GM13977 (cell line): ENCODE results near the gene PDCD5.

Source experiments
- DNase-seq: peaks from one replicate; pipeline ENCODE4 v3.0.0; 2012; ENCODE audit warnings: low spot score
- in situ Hi-C: fragments of 300-500 bp; cut with MboI; formaldehyde crosslinking; loops from one replicate; pipeline ENCODE4 v1.12.0; 2022; ENCODE audit warnings: low sequenced_read_pairs, low pct_unique_long_range_greater_than_20kb, mixed read lengths, inconsistent platforms; ENCODE audit not compliant: unreplicated experiment
- TF ChIP-seq, protein P1 (sequence below): IDR thresholded peaks from 2 replicates; pipeline ENCODE4 v1.5.1; 2012; ENCODE audit warnings: mild to moderate bottlenecking, control low read depth; ENCODE audit not compliant: insufficient read depth; ENCODE audit errors: extremely low read depth, missing control alignments

The PDCD5 gene

DNA sequence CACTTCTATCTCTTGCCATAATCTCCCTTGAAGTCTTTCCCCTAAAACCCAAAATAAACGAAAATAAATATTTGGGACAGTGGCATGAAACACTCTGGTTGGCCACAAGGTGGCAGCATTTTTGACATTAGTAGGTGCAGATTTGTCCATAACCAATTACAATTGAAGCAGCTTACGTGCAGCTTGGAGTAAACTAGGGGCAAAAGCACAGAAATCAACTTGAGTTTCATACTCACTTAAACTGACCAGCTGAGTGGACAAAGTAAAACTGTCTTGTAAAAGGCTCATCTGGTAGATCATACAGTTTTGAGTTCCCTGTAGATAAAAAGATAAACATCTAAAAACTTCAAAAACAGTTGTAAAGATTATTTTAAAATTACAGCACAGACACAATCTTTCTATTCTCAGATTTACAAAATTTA, 18.8 kb downstream of the PDCD5 start:
- in situ Hi-C loops, result no loop called here
- peak; percentile 67 for DNase-seq
- TF ChIP-seq, protein P1, sequence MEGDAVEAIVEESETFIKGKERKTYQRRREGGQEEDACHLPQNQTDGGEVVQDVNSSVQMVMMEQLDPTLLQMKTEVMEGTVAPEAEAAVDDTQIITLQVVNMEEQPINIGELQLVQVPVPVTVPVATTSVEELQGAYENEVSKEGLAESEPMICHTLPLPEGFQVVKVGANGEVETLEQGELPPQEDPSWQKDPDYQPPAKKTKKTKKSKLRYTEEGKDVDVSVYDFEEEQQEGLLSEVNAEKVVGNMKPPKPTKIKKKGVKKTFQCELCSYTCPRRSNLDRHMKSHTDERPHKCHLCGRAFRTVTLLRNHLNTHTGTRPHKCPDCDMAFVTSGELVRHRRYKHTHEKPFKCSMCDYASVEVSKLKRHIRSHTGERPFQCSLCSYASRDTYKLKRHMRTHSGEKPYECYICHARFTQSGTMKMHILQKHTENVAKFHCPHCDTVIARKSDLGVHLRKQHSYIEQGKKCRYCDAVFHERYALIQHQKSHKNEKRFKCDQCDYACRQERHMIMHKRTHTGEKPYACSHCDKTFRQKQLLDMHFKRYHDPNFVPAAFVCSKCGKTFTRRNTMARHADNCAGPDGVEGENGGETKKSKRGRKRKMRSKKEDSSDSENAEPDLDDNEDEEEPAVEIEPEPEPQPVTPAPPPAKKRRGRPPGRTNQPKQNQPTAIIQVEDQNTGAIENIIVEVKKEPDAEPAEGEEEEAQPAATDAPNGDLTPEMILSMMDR, result peak; percentile 75

DNA sequence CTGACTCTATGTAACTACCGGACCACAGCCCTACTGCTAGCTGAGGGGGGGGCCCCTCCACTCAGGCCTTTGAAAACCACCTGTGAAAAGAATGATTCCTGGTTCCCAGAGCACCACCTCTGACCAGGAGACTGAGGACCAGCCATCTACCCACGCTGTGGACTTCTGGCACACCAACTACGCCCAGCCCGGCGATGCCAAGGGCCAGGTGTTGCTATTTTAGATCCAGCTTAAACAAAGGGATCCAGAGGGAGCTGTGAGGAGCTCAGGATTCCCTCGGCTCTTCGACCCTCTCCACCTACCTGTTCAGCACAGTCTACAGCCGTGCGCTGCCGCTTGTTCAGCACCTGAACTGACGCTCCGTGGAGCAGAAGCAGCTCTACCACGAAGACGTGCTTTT, 23.0 kb downstream of the PDCD5 start:
- in situ Hi-C loops, result no loop called here
- DNase-seq, result no peak
- TF ChIP-seq, protein P1, result no peak

DNA sequence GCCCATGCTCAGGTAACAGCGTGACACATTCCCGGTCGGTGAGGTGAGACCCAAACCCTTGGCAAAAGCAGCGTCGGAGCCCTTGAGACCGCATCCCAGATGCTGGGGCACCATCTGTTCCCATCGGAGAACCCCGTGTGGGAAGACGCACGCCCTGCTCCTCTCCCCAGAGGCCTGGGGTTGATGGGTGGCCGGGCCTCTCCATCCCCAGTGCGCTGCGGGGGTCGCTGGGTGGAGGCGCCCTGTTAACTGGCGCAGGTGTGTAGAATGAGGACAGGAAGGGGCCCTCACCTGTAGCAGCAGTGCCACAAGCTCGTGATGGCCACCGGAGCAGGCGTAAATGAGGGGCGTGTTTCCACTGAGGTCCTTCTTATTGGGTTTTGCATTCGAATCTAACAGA, 24.6 kb downstream of the PDCD5 start:
- DNase-seq, result no peak
- TF ChIP-seq, protein P1, result no peak
- in situ Hi-C loops, result no loop called here

DNA sequence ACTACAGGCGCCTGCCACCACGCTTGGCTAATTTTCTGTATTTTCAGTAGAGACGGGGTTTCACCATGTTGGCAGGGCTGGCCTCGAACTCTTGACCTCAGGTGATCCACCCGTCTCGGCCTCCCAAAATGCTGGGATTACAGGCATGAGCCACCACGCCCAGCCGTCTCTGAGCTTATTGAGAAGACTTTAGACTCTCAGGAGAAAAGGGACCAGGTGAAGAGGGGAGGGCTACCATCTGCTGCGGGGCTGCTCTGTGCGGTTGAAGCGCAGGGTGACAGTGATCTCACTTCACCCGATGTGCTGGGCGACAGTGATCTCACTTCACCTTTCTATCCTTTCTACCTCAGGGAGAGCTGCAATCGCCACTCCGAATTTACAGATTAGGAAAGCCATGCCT, 25.3 kb downstream of the PDCD5 start:
- DNase-seq, result no peak
- TF ChIP-seq, protein P1, result no peak
- in situ Hi-C loops, result no loop called here

DNA sequence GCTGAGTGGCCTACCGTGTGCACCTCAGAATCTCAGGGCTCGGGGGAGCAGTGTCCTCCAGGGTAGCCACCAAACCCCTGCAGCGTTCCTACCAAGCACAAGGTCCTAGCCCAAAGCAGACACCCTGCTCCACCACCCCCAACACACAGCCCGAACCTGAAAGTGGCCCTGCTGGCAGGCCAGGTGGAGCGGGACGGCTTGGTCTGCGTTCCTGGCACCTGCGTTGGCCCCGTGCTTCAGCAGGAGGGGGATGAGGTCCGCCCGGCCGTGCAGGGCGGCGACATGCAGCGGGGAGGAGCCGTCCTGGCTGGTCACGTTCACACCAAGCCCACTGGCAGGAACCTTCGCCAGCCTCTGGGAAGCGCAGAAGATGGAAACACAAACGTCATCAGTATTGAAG, 26.5 kb downstream of the PDCD5 start:
- in situ Hi-C loops, result no loop called here
- TF ChIP-seq, protein P1, result no peak
- no peak for DNase-seq

DNA sequence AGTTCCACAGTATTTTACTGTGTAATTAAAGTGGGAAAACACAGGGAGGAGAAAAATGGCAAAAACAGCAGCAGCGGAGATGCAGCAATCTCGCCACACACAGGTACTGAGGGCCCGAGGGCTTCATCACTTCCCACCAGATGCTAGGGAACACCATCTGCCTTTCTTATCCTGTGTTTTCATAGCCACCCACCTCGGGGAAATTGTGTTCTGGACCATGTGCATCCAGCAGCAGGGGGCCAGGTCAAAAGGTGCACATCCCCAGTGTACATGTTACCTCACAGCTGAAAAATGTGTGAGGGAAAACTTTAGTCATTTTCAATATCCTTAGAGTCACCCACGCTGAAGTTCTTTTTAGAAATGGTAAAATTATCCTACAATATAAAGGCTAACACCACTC, 30.2 kb downstream of the PDCD5 start:
- DNase-seq, result no peak
- in situ Hi-C loops, result no loop called here
- TF ChIP-seq, protein P1, result no peak

DNA sequence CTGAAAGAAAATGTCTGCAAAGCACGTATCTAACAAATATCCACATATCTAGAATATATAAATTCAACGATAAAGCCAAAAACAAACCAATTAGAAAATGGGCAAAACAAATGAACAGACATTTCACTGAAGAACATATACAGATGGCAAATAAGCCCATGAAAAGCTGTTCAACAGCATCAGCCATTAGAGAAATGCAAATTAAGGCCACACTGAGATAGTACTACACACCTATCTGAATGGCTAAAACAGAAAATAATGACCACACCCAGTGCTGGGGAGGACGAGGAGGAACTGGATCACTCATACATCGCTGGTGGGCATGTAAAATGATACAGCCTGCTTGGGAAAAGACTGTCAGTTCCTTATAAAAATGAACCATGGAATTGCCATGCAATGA, 32.0 kb downstream of the PDCD5 start:
- TF ChIP-seq, protein P1, result no peak
- in situ Hi-C loops, result no loop called here
- DNase-seq, result no peak
